ENCODE data around the gene HDGFL3. TPM values are rescaled to one million over a fixed set of nuclear protein-coding genes. Genes with fewer than 3 reads are reported as not detected.
A peak's percentile ranks its signal among the peaks of the same experiment; 100 is the strongest.
"Not testable (repeated sequence)": the region's sequence is repeated elsewhere in the genome, so short reads cannot be mapped to it uniquely, and the experiment has no call there.

HDGFL3 gene
- total RNA-seq, 1 donor from 2014 or later = 26.4 TPM

DNA sequence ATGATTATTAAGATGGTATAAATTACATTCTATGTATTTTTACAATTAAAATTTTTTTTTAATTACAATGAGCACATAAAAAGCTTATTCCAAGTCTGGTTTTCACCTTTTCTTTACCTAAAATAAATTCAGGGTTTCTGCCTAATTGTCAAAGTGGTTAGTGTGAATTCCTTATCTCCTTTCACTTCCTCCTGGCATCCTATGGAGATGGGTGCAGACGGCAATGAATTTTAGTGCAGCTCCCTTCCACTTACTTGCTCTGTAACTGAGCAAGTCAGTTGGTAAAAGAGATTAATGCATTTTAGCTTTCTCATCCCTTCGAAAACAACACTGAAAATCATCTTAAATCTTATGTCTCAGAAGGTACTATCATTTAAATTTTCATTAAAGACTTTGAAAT is 13.1 kb downstream of the HDGFL3 start:
- no peak for DNase-seq (ENCODE audit: low read depth in 2 of 2)

DNA sequence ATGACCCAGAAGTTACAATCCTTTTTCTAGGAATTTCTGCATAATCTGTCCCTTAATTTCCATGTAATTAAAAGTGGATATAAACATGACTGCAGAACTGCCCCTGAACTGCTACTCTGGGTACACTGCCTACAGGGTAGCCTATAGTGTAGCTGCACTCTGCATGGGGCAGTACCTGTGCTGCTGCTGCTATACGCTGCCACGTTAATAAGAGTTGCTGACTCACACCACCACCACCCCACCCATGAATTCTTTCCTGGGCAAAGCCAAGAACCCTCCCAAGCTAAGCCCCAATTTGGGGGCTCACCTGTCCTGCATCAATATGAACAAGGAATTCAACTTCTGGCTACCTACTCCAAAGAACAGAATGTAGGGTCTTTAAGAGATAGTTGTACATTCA is 13.9 kb downstream of the HDGFL3 start:
- no peak for DNase-seq (ENCODE audit: low read depth in 2 of 2)

GRCh38 chr15:83192742-83193141 is 14.9 kb downstream of the HDGFL3 start:
- DNase-seq (ENCODE audit: low read depth in 2 of 2) = no peak

- DNase-seq (ENCODE audit: low read depth in 2 of 2) = no peak
Observed at GRCh38 chr15:83190450-83190849, 17.2 kb downstream of the HDGFL3 start.

GRCh38 chr15:83185561-83185960 is 22.1 kb downstream of the HDGFL3 start:
- DNase-seq (ENCODE audit: low read depth in 2 of 2) = no peak

- DNase-seq (ENCODE audit: low read depth in 2 of 2) = no peak
Observed at GRCh38 chr15:83178869-83179325, 28.7 kb downstream of the HDGFL3 start.

DNA sequence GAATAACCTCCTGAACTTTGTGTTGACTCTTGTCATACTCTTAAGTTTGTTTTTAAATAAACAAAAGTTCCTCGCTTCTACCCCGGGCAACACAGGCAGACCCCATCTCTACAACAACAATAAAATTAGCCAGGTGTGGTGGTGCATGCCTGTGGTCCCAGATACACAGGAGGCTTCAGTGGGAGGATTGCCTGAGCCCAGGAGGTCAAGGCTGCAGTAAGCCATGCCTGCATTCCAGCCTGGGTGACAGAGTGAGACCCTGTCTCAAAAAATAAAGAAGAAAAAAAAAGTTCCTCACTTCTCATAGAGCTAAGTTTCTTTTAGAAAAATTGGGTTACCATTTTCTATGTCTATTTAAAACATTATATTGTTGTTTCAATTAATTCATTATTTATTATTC is 29.2 kb downstream of the HDGFL3 start:
- DNase-seq (ENCODE audit: low read depth in 2 of 2) = no peak

DNA sequence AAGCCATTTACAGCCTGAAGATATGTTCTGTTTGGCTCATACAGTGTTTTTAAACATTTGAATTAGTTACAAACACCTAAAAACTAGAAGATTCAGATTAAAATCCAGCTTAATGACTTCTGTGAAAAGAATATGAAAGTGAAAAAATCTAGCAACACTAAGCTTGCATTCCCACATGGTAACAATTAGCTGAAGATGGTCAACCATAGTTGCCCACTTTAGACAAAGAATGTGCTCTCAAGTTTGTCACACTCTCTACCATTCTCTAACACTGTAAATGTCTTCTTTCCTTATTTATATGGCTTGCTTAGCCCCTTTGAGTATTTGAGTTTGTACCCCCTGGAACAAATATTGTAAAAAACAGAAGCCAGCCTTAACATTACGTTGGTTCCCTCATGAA is 32.7 kb downstream of the HDGFL3 start:
- no peak for DNase-seq (ENCODE audit: low read depth in 2 of 2)

- DNase-seq (ENCODE audit: low read depth in 2 of 2) = no peak
Observed at GRCh38 chr15:83170474-83171165, 37.0 kb downstream of the HDGFL3 start.

DNA sequence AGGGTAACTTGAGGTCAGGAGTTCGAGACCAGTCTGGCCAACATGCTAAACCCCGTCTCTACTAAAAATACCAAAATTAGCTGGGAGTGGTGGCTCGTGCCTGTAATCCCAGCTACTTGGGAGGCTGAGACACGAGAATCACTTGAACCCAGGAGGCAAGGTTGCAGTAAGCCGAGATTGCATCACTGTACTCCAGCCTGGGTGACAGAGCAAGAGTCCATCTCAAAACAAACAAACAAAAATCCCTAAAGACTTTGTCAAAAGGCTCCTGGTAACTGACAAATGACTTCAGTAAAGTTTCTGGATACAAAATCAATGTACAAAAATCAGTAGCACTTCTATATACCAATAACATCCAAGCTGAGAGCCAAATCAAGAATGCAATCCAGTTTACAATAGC is 38.0 kb downstream of the HDGFL3 start:
- DNase-seq (ENCODE audit: low read depth in 2 of 2) = not testable (repeated sequence)

GRCh38 chr15:83166830-83167229 is 40.8 kb downstream of the HDGFL3 start:
- DNase-seq (ENCODE audit: low read depth in 2 of 2) = no peak

- no peak for DNase-seq (ENCODE audit: low read depth in 2 of 2)
Observed at GRCh38 chr15:83166218-83166617, 41.4 kb downstream of the HDGFL3 start.

- no peak for DNase-seq (ENCODE audit: low read depth in 2 of 2)
Observed at GRCh38 chr15:83164771-83165404, 42.7 kb downstream of the HDGFL3 start.

DNA sequence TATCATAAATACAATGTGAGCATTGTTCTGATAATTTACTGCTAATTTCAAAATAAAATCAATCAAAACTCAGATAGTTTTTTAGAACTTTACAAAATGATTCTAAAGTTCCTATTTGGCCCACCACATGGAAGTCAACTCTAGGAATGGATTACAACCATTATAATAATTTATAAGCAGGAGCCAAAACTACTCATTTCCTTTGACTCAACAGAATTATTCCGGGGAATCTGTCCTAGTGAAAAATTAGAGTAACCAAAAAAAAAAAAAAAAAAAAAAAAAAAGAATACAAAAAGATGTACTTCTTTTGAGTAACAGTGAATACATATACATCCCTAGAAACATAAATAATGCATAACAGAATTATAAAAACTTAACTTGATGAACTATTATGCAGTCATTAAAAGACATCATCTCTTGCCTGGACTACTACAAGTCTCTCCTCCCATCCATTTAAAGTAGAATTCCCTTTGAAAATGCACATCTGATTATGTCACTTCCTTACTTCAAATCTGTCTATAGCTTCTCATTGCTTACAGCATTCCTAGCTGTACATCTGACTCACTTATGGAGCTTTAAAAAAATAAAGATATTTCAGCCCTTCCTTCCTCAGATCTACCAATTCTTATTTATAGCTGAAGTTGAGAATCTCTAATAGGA is 43.4 kb downstream of the HDGFL3 start:
- peak in 1 of 2 donors; percentile 73 for DNase-seq (ENCODE audit: low read depth in 2 of 2)

DNA sequence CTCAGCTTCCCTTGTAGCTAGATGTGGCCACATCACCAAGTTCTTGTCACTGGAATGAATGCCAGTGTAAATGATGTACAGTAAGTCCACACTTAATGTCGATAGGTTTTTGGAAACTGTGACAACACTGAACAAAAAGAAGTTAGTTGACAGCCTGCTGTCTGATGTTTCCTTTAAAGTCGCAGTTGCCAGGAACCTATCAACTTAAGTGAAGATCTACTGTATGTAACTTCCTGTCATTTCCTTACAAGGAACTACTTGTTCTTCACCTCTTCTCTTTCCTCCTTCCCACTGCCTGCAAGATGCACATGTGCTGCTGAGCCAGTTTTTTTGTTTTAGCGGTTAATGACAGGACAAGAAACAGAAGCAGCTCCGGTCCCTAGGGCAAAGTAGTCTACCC is 44.6 kb downstream of the HDGFL3 start:
- peak in 1 of 2 donors; percentile 14 for DNase-seq (ENCODE audit: low read depth in 2 of 2)

DNA sequence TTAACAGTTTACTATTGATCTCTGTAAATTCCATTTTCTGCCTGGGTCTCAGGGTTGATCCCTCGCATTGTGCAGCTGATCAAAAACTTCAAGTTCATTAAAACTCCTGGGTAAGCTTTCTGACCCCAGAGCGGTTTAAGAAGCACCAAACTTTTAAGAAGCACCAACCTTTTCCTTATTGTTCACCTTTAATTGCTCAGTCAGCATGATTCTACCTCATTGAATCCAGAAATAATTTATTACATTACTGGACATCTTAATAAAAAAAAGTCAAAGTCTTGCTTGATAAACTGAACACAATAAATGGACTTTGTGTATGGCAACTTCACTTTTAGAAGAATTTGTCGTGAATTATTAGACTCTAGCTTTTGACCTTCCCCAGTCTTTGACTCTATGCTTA is 46.9 kb downstream of the HDGFL3 start:
- DNase-seq (ENCODE audit: low read depth in 2 of 2) = no peak

DNA sequence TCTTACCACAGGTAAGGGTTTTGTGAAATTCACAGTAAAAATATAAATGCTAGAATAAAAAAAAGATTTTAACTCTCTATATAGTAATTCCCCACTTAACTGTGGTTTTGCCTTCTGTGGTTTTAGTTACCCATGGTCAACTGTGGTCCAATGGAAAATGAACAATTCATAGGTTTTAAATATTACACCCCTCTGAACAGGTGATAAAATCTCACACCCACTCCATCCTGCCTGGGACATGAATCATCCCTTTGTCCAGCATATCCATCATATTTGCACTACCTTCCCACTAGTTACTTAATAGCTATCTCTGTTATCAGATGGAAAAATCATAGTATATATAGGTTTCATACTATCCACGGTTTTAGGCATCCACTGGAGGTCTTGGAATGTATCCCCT is 49.2 kb downstream of the HDGFL3 start:
- DNase-seq (ENCODE audit: low read depth in 2 of 2) = peak; percentile 5 to 23

GRCh38 chr15:83155942-83156341 is 51.7 kb downstream of the HDGFL3 start:
- DNase-seq (ENCODE audit: low read depth in 2 of 2) = no peak

DNA sequence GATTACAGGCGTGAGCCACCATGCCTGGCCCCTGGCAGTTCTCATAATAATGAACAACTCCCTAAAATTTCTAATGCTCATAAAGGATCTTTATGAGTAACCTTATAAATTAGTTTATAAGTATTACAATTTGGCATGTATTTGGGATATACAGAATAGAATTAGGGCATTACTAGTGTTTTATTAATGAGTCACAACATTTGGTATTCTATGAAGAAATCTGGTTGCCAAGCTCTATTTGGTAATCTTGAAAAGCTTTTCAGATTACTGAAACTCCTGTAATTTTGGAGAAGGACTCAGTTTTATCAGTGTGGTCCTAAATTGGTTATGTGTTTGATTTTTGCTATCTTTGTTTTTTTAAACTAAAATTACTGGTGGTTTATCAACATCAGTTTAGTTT is 54.3 kb downstream of the HDGFL3 start:
- no peak for DNase-seq (ENCODE audit: low read depth in 2 of 2)

GRCh38 chr15:83144771-83145170 is 62.9 kb downstream of the HDGFL3 start:
- DNase-seq (ENCODE audit: low read depth in 2 of 2) = no peak

DNA sequence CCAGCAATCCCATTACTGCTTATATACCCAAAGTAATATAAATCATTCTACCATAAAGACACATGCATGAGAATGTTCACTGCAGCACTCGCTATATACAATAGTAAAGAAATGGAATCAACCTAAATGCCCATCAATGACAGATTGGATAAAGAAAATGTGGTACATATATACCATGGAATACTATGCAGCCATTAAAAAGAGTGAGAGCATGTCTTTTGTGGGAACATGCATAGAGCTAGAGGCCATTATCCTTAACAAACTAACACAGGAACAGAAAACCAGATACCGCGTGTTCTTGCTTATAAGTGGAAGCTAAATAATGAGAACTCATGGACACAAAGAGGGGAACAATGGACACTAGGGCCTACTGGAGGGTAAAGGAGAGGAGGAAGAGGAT is 65.5 kb downstream of the HDGFL3 start:
- not testable (repeated sequence) for DNase-seq (ENCODE audit: low read depth in 2 of 2)

- DNase-seq (ENCODE audit: low read depth in 2 of 2) = no peak
Observed at GRCh38 chr15:83132861-83133523, 74.6 kb downstream of the HDGFL3 start.
